ENCODE data around the gene LSAMP. TPM values are rescaled to one million over a fixed set of nuclear protein-coding genes. Genes with fewer than 3 reads are reported as not detected.

Gene LSAMP
- total and polyA plus RNA-seq, 2 experiments from 2014 or later: 2.0 to 2.9 TPM

- TF ChIP-seq ZNF331 (CRISPR knock-in tag; IDR thresholded peaks at IDR 0.05; ENCODE audit: low read depth) (no peak), JUNB (IDR thresholded peaks at IDR 0.05; ENCODE audit: unreplicated experiment) (no peak), ETS1 (IDR thresholded peaks at IDR 0.05) (no peak), POLR2AphosphoS5 (IDR thresholded peaks at IDR 0.05; ENCODE audit: low read depth) (no peak)
Measured at GRCh38 chr3:116399701-116400226, 45.5 kb downstream of the LSAMP start (continued).

DNA sequence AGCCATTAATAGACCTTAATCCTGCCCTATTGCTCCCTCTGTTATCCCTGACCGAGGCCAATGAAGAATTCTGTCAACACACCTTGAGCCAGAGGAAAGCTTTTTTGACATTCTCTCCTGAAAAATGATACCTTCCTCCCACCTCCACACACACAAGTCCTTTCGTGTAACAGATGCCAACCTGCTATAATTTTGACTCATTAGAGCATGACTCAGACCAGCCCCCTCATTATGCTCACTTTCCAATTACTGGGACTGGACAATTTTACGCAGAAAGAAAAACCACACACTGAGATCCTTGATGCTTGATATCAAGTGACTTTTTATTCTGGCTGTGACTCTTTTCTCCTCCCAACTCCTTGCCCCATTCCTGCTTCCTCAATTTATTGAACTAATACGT, 50.9 kb downstream of the LSAMP start:
- no peaks in the 10 kb centered on the region for H3K9me2 ChIP-seq (ENCODE audit: insufficient read depth)
- Mint-ChIP-seq H3K4me1 (peaks cover 12% of the 10 kb centered on the region), H3K36me3 (ENCODE audit: low read depth) (peaks cover 9% of the 10 kb centered on the region), H3K9me3 (peaks cover 20% of the 10 kb centered on the region), H3K4me3 (no peak overlapping the region), H3K27ac (no peak overlapping the region), H3K27me3 (ENCODE audit: insufficient read depth, low read depth, poor library complexity) (no peaks in the 10 kb centered on the region)
- H3K27me3 ChIP-seq (ENCODE audit: insufficient read depth): no peaks in the 10 kb centered on the region
- H3K4me3 ChIP-seq: no peak overlapping the region
- no peaks in the 10 kb centered on the region for H3K79me2 ChIP-seq (replicated peaks; ENCODE audit: insufficient read depth)
- ATAC-seq: no peak
- no peaks in the 10 kb centered on the region for H3K36me3 ChIP-seq (ENCODE audit: insufficient read depth)
- no peak overlapping the region for H3K4me2 ChIP-seq
- H2AFZ ChIP-seq: no peak overlapping the region
- DNase-seq (ENCODE audit: low spot score): no peak
- no peaks in the 10 kb centered on the region for H4K20me1 ChIP-seq (replicated peaks; ENCODE audit: insufficient read depth)
- no peaks in the 10 kb centered on the region for H3F3A ChIP-seq (replicated peaks; ENCODE audit: low read depth)
- TF ChIP-seq ETS1 (IDR thresholded peaks at IDR 0.05) (no peak), ZNF114 (CRISPR knock-in tag; IDR thresholded peaks at IDR 0.05) (no peak), NANOG (IDR thresholded peaks at IDR 0.05; ENCODE audit: borderline replicate concordance) (no peak), ZNF462 (CRISPR knock-in tag; IDR thresholded peaks at IDR 0.05) (no peak)
- peaks cover 7% of the 10 kb centered on the region for H3K4me1 ChIP-seq (ENCODE audit: insufficient read depth)
- H3K27ac ChIP-seq (ENCODE audit: low read depth): no peak overlapping the region
